Liver (tissue), 3 donors: ENCODE data around the gene SNX33.
A peak's percentile ranks its signal among the peaks of the same experiment; 100 is the strongest.

ENCODE experiments used
- CTCF ChIP-seq: fragments of 150-350 bp; IDR thresholded peaks from 2 replicates; pipeline ENCODE4 v1.5.1; 2017; ENCODE audit warnings: improper control_type of control experiment, low read depth, low read length; ENCODE audit not compliant: missing input control
- EGR1 ChIP-seq, 2 donors: IDR thresholded peaks; 2 replicates each; pipeline ENCODE4 v1.6.1; 2016 to 2018; ENCODE audit warnings: antibody characterized with exemption in 2 of 2, low read depth in 2 of 2
- GABPA ChIP-seq, 2 donors: IDR thresholded peaks in 1 of 2; conservative IDR thresholded peaks in 1 of 2; 2 replicates each; pipeline ENCODE4 v1.6.1; 2016; ENCODE audit warnings: antibody characterized with exemption in 2 of 2, mild to moderate bottlenecking in 1 of 2, moderate library complexity in 1 of 2
- JUND ChIP-seq, 2 donors: IDR thresholded peaks; 2 replicates each; pipeline ENCODE4 v1.6.1; 2016; ENCODE audit warnings: antibody characterized with exemption in 2 of 2
- MAX ChIP-seq: IDR thresholded peaks from 2 replicates; pipeline ENCODE4 v1.6.1; 2016; ENCODE audit warnings: antibody characterized with exemption
- NR2F2 ChIP-seq: IDR thresholded peaks from 2 replicates; pipeline ENCODE4 v1.6.1; 2016; ENCODE audit warnings: antibody characterized with exemption
- RAD21 ChIP-seq, 2 donors: IDR thresholded peaks; 2 replicates each; pipeline ENCODE4 v1.6.1; 2016; ENCODE audit warnings: antibody characterized with exemption in 2 of 2, mild to moderate bottlenecking in 2 of 2
- REST ChIP-seq: IDR thresholded peaks from 2 replicates; pipeline ENCODE4 v1.6.1; 2016; ENCODE audit warnings: antibody characterized with exemption, mild to moderate bottlenecking
- SP1 ChIP-seq: IDR thresholded peaks from 2 replicates; pipeline ENCODE4 v1.6.1; 2018; ENCODE audit warnings: antibody characterized with exemption, mild to moderate bottlenecking
- TAF1 ChIP-seq: conservative IDR thresholded peaks from 2 replicates; pipeline ENCODE4 v1.6.1; 2016; ENCODE audit warnings: antibody characterized with exemption, mild to moderate bottlenecking
- donor health status: healthy.
- donor health status: healthy.

GRCh38 chr15:75639191-75639708 is 8.5 kb upstream of the SNX33 start:
- no peak for TF ChIP-seq CTCF
- TF ChIP-seq NR2F2 = no peak
- TF ChIP-seq SP1 = no peak
- TF ChIP-seq EGR1 (IDR thresholded peaks at IDR 0.05; ENCODE audit: low read depth in 2 of 2) = peak in 1 of 2 donors; percentile 48
- no peak for TF ChIP-seq TAF1
- TF ChIP-seq RAD21 (IDR thresholded peaks at IDR 0.05) = no peak
- TF ChIP-seq GABPA (IDR thresholded peaks at IDR 0.05 in 1 of 2, conservative IDR thresholded peaks at IDR 0.05 in 1 of 2) = no peak
- no peak for TF ChIP-seq JUND (IDR thresholded peaks at IDR 0.05)
- TF ChIP-seq MAX = peak; percentile 99
- TF ChIP-seq REST = no peak
